Medulla oblongata (tissue), 1 donor: Measurements from ENCODE around the gene TTYH2.

Experiments used
- DNase-seq: peaks from one replicate; pipeline ENCODE4 v3.0.0-alpha.2; 2015; ENCODE audit errors: extremely low spot score

Gene TTYH2

DNA sequence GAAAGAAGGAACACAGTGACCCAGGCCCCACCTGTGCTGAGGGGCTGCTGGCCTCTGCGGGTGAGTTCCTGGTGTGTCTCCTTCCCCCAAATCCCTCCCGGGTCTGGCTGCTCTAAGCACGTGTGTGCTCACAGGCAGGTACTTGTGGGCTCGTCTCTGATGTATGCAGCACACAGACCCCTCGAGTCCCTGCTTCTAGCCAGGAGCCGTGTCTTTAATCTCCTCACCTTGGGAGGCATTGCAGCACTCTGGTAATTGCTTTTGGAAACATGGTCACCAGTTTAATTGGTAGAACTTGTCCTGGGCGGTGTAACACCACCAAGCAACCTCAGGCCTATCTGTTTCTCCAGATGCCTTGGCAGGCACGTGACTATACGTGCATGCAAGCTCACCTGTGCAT lies 18.7 kb upstream of the TTYH2 start:
- DNase-seq: no peak

DNA sequence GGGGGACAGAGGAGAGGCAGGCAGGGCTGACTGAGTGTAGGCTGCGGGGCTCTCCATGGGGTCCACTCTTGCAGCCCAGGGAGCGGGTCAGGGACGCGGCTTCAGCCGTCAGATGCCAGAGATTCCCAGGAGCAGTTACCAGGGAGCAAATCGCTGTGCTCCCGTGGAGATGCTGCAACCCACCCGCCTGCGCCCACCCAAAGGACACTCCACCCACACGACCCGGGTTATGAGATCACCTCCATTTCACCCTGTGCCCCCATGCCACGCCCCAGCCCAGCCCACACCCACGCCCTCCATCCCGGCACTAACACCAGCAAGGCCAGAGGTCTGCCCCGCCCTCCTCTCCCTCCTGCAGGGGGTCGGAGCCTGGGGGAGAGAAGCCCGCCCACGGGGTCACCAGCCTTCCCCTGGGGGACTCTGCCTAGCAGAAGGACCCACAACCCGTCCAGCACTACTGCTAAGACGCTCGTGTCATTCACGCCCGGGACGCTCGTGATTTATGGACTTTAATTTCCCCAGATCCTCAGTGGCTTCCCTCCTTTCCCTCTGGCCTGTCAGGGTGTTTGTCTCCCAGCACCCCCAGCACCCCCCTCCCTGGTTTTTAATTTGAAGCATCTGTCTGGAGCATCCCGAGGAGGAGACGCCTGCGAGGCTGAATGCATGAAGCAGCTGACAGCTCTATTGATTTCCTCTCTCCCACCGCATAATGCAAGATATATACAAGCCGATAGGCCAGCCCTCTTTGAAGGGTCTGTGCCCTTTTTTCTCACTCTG lies 16.6 kb upstream of the TTYH2 start:
- DNase-seq: no peak

DNA sequence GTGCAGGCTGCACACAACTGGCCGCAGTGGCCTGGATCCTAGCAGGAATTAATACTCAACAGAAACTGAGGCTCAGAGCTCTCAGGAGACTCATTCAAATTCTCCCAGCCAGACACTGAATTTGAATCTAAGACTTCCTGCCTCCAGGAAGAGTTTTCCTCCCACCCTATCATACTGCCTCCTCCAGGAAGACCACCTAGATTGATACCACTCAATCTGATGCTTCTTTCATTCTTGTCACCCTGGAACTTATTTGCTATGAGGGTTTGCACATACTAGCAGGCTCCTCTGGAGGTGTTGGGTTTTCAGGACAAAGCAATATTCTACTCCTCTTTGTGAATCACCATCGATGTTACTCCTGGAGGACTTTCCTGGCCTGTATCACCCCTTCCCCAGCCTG lies 15.6 kb upstream of the TTYH2 start:
- no peak for DNase-seq

DNA sequence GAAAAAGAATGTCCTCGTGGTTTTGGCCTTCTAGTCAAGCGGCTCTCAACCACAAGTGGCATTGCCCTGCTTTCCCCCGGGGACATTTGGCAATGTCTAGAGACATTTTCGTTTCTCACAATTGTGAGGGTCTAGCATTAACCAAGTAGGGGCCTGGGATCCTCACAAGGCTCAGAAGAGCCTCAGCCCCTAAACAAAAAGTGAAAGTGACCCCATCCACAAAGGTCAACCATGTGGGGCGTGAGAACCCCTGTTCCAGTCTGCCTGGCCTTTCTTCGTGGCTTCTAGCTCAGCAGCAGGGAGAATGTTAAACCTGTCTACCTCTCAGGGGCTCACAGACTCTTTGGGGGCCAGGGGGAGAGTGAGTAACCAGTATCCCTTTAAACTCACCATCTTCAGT lies 14.7 kb upstream of the TTYH2 start:
- DNase-seq: no peak

DNA sequence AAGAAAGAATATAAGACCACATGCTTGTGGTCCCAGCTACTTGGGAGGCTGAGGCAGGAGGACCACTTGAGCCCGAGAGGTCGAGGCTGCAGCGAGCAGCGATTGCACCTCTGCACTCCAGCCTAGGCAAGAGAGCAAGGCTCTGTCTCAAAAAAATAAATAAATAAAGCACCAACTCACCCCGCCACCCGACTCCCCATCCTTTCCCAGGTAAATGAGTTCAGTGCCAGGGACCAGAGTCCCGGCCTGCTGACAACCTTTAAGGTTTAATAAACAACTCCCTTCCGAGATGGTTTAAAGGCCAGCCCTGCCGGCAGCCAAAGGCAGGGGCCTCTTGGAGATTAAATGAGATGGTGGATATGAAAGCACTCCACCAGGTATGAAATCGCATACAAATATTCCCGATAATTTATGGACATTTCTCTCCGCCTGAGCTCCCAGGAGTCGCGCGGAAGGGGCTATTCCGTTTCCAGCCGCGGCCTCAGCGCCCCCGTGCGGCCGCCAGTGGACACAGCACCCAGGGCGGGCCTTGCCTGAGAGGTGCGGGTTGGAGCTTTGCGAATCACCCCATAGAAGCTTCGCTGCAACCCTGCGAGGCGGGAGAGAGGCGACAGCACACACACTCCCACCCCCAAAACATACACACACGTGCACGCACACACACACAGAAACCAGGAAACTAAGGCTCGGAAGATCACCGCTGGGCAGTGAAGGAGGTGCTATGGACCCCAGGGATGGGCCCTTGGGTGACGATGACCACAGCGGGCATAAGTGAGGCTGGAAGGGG lies 13.9 kb upstream of the TTYH2 start:
- peak; percentile 53 for DNase-seq

DNA sequence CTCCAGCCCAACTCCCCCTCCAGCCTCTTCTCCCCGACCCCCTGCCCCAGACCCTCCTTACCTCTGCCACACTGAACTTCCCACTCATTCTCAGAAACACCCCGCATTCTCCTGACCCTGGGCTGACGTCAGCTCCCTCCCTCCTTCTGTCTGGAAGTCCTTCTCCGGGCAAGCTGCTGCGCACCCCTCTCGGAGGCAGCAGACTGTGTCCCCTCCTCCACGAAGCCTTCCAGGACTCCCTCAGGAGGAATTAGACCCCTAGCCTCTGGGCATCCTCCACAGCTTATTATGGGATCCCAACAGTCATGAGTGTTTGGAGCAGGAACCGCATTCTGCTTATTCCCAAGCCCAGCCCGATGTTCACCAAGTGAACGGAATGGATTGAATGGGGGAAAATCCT lies 13.3 kb upstream of the TTYH2 start:
- no peak for DNase-seq

DNA sequence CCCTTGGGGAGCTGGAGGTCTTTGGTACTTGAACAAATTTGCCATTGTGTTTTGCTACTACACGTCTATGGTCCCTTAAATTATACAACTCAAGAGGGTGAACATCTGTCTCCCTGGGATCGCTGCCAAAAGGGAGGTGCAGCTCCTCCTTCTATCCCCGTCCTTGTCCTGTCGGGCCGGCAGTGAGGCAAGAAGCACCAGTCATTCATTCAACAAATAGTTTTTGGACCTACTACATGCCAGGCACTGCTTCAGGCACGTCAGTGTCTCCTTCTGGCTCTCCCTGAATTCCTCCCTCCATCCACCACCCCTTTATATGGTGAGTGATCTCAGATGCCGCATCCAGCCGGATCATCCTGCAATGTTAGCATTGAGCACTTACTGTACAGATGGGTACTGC lies 12.1 kb upstream of the TTYH2 start:
- no peak for DNase-seq

DNA sequence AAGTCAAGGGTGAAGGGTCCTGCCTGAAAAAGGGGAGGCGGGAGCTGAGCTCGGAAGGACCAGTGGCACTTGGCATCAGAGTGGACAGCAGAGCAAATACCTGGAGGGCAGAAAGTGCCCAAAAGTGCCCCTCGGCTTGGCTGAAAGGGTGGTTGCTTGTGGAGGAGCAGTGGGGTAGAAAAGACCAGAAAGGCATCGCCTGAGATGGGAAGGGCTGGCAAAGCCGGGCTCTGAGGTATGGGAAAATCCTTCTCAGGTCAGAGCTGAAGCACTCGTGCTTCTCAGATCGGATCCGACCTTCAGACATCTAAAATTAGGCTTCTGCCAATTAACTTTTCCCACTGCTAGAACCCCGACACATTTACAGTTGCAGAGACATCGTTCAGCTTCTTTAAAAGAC lies 11.4 kb upstream of the TTYH2 start:
- DNase-seq: no peak

DNA sequence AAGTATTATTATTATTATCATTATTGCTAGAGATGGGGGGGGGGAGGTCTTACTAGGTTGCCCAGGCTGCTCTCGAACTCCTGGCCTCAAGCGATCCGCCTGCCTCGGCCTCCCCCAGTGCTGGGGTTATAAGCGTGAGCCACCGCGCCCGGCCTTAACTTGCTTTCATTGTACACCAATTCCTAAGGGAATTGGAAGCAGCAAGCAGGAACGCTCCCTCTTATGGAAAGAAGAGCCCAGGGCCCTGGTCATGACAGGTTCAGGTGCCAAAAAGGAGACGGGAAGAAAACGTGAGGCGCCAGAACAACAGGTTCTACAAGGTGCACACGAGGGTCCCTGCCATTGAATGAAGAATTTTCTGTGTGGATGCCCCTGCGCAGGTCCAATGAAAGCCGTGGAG lies 10.4 kb upstream of the TTYH2 start:
- DNase-seq: no peak

DNA sequence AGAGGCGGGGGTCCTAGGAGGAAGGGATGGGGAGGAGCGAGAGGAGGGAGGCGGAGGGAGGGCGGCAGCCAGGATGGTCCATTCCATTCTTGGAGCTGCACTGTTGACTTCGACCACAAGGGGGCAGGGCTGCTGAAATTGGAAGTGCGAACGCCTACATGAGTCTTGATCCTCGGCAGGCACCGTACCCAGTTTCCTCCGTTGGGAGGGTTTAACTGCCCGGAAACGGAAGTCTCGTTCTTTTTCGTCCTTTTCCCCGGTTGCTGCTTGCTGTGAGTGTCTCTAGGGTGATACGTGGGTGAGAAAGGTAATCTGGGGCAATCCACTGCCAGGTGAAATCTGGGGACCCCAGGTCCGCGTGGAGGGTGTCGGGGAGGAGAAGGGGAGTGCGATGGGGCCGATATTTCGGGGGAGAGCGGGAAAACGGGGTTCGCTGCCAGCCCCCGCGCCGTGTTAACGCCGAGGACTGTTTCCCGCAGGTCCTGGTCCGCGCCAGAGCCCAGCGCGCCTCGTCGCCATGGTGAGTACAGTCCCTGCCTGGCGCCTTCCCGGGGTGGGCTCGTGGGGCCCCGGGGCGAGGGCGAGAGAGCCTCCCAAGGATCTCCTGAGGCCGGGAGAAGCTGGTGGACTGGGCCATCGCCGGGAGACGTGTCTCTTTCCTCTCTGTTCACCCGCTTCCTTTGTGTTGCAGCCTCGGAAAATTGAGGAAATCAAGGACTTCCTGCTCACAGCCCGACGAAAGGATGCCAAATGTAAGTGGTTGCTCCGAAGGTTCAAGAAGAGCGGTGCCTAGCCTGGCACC lies 9.7 kb upstream of the TTYH2 start, which contains the start of gene RPL38:
Gene RPL38 (plus strand): TSS at position 240 of the 802 bp plus-strand sequence. CDS start 278 bp downstream, at position 518.
- DNase-seq: peak; percentile 99

DNA sequence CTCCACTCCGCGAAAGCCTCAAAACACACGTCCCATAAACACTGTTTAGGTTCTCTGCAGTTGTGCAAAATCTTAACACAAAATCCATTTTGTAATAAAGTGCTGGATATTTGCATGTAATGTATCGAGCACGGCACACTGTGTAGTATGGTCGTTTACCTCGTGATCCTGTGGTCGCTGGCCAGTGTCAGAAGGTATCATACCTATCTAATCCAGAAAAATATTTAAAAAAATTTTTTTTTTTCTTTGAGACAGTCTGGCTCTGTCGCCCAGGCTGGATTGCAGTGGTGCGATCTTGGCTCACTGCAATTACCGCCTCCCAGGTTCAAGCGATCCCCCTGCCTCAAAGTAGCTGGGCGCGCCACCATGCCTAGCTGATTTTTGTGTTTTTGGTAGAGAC lies 8.9 kb upstream of the TTYH2 start:
- DNase-seq: no peak

DNA sequence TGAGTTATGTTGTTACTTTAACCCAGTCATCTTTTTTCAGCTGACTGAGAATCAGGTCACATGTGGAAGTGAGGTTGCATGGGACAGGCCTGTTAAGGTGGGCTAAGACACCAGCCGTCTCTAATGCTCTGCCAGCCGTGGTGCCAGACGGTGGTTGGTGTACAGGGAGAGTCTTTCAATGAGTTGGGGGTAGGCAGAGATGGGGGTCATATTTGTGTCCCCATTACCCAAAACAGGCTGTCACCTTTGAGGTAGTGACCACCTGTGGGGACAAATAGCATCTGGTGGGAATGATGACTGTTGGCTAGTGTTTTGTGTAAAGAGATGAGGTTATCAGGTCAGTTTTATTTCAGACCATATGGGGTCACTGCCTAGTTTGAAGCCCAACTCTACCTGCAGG lies 8.1 kb upstream of the TTYH2 start:
- no peak for DNase-seq

DNA sequence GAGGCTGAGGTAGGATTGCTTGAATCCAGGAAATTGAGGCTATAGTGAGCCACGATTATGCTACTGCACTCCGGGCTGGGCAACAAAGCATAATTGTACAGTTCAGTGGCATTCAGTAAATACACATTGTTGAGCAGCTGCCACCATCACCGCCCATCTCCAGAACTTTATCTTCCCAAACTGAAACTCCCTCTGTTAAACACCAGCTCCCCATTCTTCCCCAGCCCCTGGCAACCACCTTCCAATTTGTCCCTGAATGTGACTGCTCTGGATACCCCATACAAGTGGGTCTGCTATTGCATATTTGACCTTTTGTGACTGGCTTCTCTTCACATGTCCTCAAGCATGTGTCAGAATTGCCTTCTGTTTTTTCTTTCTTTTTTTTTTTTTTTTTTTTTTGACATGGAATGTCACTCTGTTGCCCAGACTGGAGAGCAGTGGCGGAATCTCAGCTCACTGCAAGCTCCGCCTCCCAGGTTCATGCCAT lies 7.0 kb upstream of the TTYH2 start:
- DNase-seq: peak; percentile 52

DNA sequence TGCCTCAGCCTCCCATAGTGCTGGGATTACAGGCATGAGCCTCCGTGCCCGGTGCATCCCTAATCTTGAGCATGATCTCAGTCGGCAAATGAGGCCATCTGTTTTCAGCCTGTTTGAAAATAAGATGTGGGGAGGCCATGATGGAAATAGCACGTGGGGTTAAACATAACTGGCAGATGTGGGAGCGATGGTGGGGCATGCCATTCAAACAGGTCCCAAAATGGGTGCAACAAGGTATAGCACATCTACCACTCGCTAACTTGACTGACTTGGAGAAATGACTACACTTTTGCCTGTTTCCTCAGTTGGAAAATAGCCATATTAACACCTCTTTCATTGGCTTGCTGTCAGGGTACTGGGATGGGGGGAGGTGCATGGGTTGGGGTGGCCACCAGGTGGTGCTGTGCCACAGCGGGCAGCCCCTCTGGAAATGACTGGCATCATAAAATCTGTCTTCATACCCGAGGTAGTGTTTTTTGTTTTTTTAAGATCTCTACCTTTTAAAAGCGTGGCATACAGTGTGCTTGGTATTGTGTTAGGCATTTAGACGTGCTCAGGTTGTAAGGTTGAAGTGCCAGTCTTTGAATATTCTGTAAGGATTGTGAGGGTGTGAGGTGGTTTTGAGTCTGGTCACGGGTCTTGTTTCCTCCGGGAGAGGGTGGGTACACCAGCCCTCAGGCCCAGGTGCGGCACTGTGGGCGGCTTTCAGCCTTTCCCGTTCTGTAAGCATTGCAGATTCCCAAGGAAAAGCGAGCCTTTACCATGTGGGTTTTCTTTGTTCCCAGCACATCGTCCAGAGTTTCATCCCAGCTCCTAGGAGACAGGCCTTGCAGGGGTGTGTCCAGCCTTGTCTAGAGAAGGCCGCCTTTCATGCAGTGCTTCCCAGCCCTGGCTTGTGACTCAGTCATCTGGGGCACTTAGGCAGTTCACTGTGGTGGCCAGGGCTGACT lies 2.9 kb upstream of the TTYH2 start:
- peak; percentile 94 for DNase-seq

DNA sequence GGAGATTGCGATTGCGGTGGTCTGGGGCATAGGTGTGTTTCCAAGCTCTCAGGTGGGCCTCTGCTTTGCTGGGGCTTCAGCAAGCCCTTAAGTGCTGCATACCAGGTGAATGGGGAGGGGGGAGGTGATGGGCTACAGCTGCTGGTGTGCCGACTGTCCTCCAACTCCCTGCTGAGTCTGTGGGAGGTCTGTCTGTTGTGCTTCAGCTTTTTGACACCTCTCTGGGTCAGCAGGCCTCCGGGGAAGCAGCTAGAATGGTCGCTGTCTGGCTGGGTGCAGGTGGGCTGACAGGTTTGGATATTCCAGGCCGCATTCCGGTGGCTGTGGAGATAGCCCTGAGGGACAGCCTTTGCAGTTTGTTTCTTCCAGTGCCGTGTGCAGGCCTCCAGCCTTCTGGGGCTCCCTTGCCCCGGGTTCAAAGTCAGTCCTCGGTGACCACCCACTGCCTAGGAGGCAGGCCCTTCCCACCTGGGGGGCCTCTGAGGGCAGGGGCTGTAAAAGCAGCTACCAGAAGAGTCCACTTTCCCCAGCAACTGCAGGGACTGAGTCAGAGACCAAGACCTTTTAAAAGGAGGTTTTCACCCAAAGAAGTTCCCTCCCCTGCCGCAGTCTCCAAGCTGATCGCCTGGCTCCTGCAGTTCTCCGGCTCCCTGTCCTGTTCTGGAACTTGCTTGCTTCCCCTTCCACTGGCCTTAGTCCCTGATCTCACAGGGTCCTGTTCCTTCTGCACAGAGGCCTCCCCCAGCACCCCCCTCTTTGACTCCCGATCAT lies 2.0 kb upstream of the TTYH2 start:
- DNase-seq: no peak

DNA sequence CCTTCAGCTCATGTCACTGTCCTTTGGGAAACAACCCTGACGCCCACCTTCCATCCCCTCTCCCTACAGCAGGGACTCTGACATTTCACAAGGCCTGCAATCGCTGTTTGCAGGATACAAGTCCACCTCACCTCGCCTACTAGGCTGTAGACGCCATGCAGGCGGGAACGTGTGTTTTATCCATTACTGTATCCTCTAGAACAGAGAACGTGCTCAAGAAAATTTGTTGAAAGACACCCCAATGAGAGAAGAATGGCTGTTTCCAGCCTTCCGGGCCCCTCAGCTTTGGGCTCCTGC lies 1.5 kb upstream of the TTYH2 start:
- peak; percentile 62 for DNase-seq

DNA sequence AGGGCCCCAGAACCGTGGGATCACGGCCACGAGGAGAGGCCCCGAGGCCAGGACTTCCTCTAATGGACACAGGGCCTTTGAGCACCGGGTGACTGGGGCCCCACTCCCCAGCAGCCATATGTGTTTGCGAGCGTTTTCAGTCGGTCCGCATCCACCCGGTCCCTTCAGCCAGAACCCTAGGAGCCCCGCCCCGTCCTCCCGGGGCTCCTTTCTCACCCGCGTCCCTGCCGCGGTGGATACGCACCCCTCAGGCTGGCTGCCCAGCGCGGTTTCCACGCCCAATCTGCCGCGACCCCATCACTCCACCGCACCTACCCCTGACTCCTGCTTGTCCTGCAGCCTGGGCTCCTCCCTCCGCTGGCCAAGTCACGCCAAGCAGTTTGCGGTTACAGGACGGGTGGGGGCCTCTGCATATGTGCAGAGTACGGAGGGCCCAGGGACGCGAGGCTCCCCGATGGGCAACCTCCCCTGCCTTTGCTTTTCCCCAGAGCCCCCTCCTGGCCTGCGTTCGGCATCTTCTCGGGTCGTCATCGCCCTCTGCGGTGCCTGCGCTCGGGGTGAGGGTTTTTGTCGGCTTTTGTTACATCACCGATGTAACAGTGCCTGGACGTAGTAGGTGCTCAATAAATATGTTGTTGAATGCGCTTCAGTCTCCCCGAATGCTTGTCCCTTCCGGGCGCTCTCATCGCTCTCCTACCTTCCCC lies 1.0 kb upstream of the TTYH2 start:
- DNase-seq: no peak

DNA sequence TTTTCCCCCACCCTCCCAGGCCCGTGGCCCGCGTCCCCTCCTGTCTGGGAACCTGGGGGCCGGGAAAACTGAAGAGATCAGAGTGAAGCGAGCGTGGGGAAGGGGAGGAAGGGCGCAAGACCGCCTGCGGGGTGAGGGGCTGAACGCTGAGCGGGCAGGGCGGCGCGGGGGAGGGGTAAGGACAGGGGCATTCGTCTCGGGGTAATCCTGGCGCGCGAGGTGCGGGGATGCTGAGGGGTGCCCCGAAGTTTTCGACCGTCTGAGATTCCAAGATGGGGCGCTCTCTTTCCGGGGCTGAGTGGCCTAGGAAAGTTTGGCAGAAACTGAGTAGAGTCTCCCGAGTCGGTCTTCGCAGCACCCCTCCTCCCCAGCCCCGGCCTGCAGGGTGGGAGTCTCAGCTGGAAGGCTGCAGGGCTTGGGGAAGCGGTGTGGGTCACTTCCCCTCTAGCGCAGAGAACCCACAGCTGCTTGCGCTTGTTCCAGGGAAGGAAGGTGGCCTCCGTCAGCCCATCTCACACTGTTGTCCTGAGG lies 555 bp downstream of the TTYH2 start:
- DNase-seq: peak; percentile 63

DNA sequence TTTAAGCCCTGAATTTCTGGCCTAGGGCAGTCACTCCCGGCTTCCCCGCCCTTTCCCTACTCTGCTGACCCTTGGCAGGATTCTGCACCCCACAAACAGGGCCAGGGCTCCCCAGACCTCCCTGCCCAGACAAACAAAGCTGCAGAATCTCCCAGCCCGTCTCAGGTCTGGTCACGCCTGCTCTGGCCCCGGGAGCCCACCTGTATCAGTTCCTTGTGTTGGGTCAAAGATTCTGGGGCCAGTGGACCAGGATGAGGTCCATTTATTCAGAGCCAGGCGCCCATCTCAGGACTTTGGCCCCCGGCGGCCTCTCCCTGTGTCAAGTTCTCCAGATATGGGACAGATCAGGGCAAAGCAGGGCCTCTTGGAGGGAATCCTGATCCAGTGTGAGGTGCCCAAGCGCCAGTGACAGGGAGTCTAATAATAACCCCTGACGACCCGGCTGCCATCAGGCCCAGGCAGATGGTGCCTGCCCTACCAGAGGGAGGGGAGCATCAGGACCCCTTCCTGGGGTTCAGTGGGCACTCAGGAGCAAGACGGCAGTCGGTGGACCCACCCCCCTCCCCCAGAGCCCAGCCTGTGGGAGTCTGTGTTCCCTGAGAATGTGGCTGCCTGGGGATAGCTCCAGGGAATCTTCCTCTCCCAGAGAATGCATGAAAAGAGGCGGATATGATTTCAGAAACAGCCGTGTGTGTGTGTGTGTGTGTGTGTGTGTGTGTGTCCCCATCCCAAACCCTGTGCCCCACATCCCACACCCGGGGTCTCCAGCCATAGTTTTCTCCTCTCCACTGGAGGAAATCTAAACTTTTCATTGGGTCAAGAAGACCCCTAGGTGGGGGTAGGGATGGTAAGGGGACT lies 1.3 kb downstream of the TTYH2 start:
- no peak for DNase-seq
